GM18861 (cell line): ENCODE measurements around the gene PRAMEF2.
"Not testable (repeated sequence)": the region's sequence is repeated elsewhere in the genome, so short reads cannot be mapped to it uniquely, and the experiment has no call there.

Source experiments
- ATAC-seq: cut with Tn5 transposase; IDR thresholded peaks from one replicate; pipeline ENCODE4 v1.9.1; 2021; ENCODE audit not compliant: unreplicated experiment

PRAMEF2 gene, protein sequence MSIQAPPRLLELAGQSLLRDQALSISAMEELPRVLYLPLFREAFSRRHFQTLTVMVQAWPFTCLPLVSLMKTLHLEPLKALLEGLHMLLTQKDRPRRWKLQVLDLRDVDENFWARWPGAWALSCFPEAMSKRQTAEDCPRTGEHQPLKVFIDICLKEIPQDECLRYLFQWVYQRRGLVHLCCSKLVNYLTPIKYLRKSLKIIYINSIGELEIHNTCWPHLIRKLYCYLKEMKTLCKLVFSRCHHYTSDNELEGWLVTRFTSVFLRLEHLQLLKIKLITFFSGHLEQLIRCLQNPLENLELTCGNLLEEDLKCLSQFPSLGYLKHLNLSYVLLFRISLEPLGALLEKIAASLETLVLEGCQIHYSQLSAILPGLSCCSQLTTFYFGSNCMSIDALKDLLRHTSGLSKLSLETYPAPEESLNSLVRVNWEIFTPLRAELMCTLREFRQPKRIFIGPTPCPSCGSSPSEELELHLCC

DNA sequence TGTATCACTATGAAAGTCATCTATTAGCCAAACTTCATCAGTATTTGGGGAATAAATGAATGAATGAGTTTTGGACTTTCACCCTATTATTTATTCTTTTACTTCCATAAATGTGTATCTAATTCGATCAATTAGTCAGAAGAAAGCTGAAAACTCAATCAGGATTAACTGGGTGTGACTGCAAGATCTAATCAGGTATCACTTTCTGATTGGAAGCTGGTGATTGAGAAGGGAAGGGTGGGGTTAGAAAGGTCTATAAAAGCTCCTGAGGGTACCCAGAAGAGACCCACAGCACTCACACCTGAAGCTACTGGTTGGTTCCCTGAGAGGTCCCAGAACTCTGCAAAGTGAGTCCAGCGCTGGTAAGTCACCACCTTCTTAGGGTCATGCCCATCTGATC is at the start of gene PRAMEF2:
Gene PRAMEF2, plus strand, starts transcription at position 301 of the 400 bp plus-strand sequence. CDS start 1,924 bp downstream, outside the sequence.
- ATAC-seq: not testable (repeated sequence)

DNA sequence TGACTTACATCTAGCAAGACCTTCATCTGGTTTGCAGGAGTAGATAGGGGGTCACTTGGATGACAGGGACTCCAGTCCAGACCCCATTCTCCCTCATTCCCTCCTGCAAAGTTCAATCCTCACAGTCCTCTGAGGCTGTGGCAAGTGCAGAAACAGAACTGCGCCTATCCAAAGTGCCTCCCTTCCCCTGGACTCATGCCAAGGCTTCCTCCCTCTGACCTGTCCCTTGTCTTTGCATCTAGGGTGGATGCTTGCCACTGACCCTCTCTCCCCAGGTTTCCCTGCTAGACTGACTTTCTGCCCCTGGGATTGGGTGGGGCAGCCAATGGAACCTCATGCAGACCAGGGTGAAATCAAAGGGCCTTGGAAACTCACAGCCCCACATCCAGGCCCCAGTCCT is 47.0 kb upstream of the PRAMEF2 start:
- no peak for ATAC-seq

DNA sequence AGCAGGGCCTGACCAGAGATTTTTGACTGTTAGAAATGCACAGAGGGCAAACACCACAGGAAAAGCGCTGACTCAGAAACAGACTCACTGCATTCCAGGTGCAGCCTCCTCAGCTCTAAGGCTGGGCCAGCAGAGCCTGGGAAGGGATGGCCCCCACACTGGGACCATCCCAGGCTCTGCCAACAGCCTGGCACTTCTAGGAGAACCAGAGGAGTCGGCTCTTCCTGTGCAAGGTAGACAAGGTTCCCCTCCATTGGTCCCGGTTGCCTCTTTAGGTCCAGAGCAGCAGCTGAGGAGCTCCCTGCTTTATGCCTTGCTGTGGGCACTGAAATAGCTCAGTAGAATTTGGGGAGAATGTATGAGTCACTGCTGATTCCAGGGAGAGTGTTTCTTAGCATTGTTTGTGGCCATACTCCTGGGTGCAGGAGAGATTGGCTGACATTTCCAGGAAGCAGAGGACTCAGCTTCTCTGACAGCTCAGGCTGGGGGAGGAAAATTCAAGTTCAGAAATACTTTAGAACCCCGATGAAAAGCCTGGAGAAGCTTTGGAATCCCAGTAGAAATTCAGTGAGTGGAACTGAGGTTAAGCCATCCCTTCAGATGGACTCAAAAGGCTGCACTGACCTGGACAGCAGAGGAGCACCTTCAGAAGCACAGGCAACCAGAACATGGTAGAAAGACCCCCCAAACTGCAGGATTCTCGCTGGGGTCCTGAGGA is 46.0 kb upstream of the PRAMEF2 start:
- no peak for ATAC-seq

DNA sequence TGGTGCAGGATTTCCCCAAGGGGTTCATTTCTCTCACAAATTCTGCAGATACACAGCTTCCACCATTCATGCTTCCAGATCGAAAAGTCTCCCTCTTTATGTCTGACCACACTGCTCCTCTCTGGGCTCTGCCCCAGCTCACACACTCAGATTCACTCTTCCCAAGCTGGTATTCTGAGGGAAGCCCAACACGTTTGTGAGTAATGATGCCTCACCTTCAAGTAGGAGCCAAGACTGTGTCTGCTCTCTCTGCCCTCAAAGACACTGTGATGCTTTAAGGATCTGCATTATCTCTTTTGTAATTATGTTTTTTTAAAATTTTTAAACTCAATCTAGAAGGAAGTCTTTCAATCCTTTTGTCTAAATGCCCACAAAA is 45.5 kb upstream of the PRAMEF2 start:
- no peak for ATAC-seq

DNA sequence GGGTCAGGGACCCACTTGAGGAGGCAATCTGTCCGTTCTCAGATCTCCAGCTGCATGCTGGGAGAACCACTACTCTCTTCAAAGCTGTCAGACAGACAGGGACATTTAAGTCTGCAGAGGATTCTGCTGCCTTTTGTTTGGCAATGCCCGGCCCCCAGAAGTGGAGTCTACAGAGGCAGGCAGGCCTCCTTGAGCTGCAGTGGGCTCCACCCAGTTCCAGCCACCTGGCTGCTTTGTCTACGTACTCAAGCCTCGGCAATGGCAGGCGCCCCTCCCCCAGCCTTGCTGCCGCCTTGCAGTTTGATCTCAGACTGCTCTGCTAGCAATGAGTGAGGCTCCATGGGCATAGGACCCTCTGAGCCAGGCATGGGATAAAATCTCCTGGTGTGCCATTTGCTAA is 37.8 kb upstream of the PRAMEF2 start:
- ATAC-seq: not testable (repeated sequence)

DNA sequence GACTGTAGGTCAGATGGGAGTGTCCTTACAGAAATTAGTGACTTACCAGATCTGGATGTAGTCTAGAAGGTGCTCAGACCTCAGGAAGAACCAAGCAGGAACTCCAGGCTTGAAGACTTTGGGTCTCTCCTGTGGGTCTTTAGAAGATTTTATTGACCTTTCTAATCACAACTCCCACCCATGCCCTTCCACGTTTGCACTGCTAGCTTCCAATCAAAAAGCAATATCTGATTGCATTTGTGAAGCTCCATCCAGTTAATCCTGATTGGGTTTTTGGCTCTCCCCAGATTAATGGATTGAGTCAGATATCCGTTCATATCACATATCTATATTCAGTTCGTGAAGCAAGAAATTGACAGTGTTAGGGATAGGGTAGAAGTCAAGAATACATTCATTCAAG is 25.6 kb upstream of the PRAMEF2 start, which contains the start of gene PRAMEF11:
Gene PRAMEF11, minus strand, starts transcription at position 101 of the 400 bp plus-strand sequence. CDS start 2,621 bp downstream, outside the sequence.
- not testable (repeated sequence) for ATAC-seq

DNA sequence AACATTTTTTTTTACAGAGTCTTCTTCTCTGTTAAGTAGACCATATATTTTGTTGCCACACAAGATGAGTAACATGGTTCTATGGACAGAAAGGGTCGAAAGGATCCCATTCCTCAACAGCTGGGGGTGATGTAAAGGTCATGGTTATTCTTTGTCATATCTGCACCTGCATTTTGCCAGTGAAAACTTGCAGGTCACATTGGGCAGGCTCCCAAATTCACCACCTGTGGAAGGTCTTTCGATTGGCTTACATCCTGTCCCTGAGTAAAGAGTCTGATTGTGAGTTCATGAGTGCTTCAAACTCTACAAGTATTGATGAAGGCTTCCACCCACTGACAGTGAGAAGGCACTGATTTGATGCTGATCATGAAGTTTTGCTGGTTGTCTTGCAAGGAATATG is 23.6 kb upstream of the PRAMEF2 start:
- not testable (repeated sequence) for ATAC-seq

DNA sequence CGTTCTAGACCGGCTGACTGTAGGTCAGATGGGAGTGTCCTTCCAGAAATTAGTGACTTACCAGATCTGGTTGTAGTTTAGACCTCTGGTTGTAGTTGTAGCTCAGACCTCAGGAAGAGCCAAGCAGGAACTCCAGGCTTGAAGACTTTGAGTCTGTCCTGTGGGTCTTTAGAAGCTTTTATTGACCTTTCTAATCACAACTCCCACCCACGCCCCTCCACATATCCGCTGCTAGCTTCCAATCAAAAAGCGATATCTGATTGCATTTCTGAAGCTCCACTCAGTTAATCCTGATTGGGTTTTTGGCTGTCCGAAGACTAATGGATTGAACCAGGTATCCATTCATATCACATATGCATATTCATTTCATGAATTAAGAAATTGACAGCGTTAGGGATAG is 8.3 kb upstream of the PRAMEF2 start, which contains the start of gene HNRNPCL1:
Gene HNRNPCL1, minus strand, starts transcription at position 101 of the 400 bp plus-strand sequence. CDS start 431 bp downstream, outside the sequence.
- ATAC-seq: not testable (repeated sequence)

DNA sequence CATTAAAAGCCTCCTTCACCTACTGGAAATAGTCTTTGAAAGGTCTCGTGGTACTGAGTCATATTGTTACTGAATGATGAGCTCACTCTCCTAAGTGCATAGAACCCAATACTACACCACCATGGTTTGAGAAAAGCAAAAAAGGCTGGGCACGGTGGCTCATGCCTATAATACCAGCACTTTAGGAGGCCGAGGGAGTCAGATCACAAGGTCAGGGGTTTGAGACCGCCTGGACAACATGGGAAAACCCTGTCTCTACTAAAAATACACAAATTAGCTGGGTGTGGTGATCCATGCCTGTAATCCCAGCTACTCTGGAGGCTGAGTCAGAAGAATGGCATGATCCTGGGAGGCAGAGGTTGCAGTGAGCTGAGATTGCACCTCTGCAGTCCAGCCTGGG is 5.1 kb upstream of the PRAMEF2 start:
- no peak for ATAC-seq

DNA sequence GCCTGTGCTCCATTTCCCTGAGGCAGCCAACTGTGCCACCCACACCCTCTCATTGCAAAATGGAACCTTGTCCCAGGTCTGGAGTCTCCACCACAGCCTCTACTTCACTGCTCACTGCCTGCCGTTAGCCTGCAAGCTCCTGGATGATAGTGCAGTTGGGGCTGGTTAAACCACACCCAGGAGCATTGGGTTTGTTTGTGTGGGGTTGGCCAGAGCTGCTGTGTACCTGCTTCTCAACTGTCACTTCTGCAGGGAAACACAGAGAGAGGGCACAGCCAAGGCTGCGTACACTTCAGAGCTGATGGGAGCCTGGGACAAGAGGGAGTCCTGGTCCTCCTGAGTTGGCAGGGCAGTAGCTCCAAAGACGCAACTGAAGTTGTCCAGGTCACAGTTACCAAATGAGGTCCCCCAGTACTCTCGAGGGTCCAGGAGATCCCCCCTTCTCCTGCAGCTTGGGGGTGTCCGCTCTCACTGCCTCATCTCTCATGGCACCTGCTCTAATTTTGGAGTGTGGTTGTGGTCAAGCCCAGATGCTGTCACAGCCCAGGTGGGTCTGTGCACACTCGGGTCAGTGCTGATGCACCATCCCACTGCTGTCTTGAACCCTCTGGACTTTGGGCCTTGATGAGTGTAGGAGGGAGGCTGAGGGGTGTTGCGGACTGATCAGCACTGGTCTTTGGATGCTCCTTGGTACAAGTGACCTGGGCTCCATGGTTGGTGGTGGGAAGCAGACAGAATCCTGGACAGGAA is 6.4 kb downstream of the PRAMEF2 start:
- not testable (repeated sequence) for ATAC-seq

DNA sequence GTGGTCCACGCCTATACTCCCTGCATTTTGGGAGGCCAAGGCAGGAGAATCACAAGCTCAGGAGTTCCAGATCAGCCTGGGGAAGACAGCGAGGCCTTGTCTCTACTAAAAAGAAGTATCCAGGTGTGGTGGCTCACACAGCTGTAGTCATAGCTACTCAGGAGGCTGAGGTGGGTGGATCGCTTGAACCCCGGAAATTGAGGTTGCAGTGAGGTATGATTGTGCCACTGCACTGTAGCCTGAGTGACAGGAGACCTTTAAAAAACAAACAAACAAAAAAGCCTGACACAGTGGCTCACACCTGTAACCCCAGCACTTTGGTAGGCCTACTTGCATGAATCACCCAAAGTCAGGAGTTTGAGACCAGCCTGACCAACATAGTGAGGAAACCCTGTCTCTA is 21.6 kb downstream of the PRAMEF2 start:
- ATAC-seq: not testable (repeated sequence)

DNA sequence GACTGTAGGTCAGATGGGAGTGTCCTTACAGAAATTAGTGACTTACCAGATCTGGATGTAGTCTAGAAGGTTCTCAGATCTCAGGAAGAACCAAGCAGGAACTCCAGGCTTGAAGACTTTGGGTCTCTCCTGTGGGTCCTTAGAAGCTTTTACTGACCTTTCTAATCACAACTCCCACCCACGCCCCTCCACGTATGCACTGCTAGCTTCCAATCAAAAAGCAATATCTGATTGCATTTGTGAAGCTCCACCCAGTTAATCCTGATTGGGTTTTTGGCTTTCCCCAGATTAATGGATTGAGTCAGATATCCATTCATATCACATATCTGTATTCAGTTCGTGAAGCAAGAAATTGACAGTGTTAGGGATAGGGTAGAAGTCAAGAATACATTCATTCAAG is 29.2 kb downstream of the PRAMEF2 start, which contains the start of gene PRAMEF4:
Gene PRAMEF4, minus strand, starts transcription at position 101 of the 400 bp plus-strand sequence. CDS start 2,807 bp downstream, outside the sequence.
- not testable (repeated sequence) for ATAC-seq

DNA sequence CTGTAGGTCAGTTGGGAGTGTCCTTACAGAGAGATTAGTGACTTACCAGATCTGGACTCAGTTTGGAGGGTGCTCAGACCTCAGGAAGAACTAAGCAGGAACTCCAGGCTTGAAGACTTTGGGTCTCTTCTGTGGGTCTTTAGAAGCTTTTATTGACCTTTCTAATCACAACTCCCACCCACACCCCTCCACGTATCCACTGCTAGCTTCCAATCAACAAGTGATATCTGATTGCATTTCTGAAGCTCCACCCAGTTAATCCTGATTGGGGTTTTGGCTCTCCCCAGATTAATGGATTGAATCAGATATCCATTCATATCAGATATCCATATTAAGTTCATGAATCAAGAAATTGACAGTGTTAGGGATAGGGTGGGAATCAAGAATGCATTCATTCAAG is 41.3 kb downstream of the PRAMEF2 start, which contains the start of gene PRAMEF10:
Gene PRAMEF10, minus strand, starts transcription at position 101 of the 400 bp plus-strand sequence. CDS start 2,423 bp downstream, outside the sequence.
- ATAC-seq: not testable (repeated sequence)

DNA sequence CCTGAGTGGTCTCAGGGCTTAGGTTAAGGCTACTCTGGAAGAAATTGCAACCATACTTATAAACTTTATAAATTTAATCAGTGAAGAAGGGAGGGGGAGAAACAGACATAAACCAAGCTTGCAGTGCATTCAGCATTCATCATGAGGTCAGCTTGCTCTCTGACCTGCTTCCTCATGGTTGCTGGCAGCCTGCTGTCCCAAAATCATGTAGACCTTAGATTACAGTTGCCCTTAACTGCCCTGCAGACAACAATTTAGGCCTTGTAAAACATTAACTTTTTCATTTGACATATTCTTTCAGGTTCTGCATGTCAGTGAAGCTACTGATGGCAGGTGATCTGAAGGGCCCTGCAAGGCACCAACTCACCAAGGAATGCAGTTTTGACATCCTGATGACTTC is 42.3 kb downstream of the PRAMEF2 start:
- not testable (repeated sequence) for ATAC-seq

DNA sequence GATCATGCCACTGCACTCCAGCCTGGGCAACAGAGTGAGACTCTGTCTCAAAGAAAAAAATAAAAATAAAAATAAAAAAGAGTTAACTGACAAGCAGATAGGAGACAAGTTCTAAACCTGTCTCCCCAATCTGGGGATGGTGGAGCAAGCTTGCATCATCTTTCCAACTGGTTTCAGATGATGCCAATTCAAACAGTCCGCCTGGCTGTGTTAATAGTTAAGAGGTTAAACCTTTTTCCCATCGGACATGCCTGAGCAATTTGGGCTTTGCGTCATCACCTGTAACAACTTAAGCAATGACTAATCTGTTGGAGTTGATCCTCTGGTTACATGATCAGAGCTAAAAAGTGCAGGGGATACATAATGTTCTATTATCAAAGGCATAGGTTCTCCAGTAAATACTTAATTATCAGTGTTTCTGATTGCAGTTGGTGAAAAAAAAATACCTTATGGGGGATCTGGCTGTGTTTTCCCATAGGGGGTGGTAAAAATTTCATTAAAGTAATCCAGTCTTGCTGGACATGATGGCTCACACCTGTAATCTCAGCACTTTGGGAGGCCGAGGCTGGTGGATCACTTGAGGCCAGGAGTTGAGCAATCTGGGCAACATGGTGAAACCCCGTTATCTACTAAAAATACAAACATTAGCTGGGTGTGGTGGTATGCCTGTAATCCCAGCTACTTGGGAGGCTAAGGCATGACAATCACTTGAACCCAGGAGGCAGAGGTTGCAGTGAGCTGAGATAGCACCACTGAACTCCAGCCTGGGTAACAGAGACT is 47.1 kb downstream of the PRAMEF2 start:
- ATAC-seq: not testable (repeated sequence)
